Naive thymus-derived CD4-positive, alpha-beta T cell (primary cell): Measurements from ENCODE around the gene TRAF4. TPM values are rescaled to one million over a fixed set of nuclear protein-coding genes. Genes with fewer than 3 reads are reported as not detected.
"Not testable (repeated sequence)": the region's sequence is repeated elsewhere in the genome, so short reads cannot be mapped to it uniquely, and the experiment has no call there.

ENCODE experiments used
- ATAC-seq: fragments of 150-1000 bp; cut with Tn5 transposase; 2 replicates; pipeline ENCODE4 v1.10.0; 2021; ENCODE audit warnings: mild to moderate bottlenecking, moderate library complexity
- CTCF ChIA-PET: fragments of 350-600 bp; sonication (Branson Sonifier 250); formaldehyde crosslinking; loops from one replicate; lab custom pipeline; 2021; ENCODE audit warnings: antibody characterized with exemption; lab: Charles Lee
- POLR2A ChIA-PET: fragments of 350-600 bp; sonication (Branson Sonifier 250); formaldehyde crosslinking; loops from one replicate; lab custom pipeline; 2021; ENCODE audit warnings: antibody characterized with exemption, inconsistent platforms; lab: Charles Lee
- DNase-seq, 9 donors: peaks; one replicate each; pipeline versions ENCODE4 v3.0.0 to v3.0.0-alpha.2; 2020 to 2022; ENCODE audit warnings: mixed read lengths in 1 of 9
- H3K27ac ChIP-seq: one replicate; pipeline ENCODE4 v1.7.0; 2013; ENCODE audit warnings: mild to moderate bottlenecking, low read depth, low read length, moderate library complexity
- H3K27me3 ChIP-seq, 2 donors: one replicate each; pipeline ENCODE4 v1.7.0; 2013; ENCODE audit warnings: low read length in 2 of 2, mild to moderate bottlenecking in 2 of 2, moderate library complexity in 2 of 2; ENCODE audit not compliant: control insufficient read depth in 2 of 2, insufficient read depth in 2 of 2
- H3K36me3 ChIP-seq, 3 experiments: 1 replicate in 2 of 3; 2 replicates in 1 of 3; pipeline ENCODE4 v1.7.0; 2013; ENCODE audit warnings: low read length in 3 of 3, mild to moderate bottlenecking in 3 of 3, moderate library complexity in 1 of 3; ENCODE audit not compliant: insufficient read depth in 3 of 3, control insufficient read depth in 2 of 3
- H3K4me1 ChIP-seq, 2 donors: one replicate each; pipeline ENCODE4 v1.7.0; 2013; ENCODE audit warnings: low read length in 2 of 2, mild to moderate bottlenecking in 2 of 2, moderate library complexity in 1 of 2; ENCODE audit not compliant: control insufficient read depth in 2 of 2, insufficient read depth in 2 of 2
- H3K4me3 ChIP-seq: 2 replicates; pipeline ENCODE4 v1.7.0; 2013; ENCODE audit warnings: mild to moderate bottlenecking, low read length
- H3K9me3 ChIP-seq, 3 experiments: 1 replicate in 2 of 3; 2 replicates in 1 of 3; pipeline ENCODE4 v1.7.0; 2013; ENCODE audit warnings: low read length in 3 of 3; ENCODE audit not compliant: control insufficient read depth in 2 of 3
- H3K27ac Mint-ChIP-seq, 9 donors: one replicate each; pipeline ENCODE4 v1.8.0; 2020 to 2022; ENCODE audit warnings: mixed read lengths in 9 of 9, mild to moderate bottlenecking in 8 of 9, moderate library complexity in 5 of 9, inconsistent platforms in 2 of 9
- H3K27me3 Mint-ChIP-seq, 5 donors: one replicate each; pipeline ENCODE4 v1.8.0; 2021 to 2022; ENCODE audit warnings: mixed read lengths in 5 of 5, mild to moderate bottlenecking in 1 of 5
- H3K36me3 Mint-ChIP-seq, 5 donors: one replicate each; pipeline ENCODE4 v1.8.0; 2020 to 2022; ENCODE audit warnings: mixed read lengths in 5 of 5, mild to moderate bottlenecking in 3 of 5, inconsistent platforms in 1 of 5
- H3K4me1 Mint-ChIP-seq, 7 donors: one replicate each; pipeline ENCODE4 v1.8.0; 2020 to 2022; ENCODE audit warnings: mixed read lengths in 7 of 7, mild to moderate bottlenecking in 3 of 7, inconsistent platforms in 1 of 7
- H3K4me3 Mint-ChIP-seq, 10 donors: one replicate each; pipeline ENCODE4 v1.8.0; 2020 to 2022; ENCODE audit warnings: mild to moderate bottlenecking in 10 of 10, mixed read lengths in 10 of 10, moderate library complexity in 6 of 10, inconsistent platforms in 2 of 10
- H3K9me3 Mint-ChIP-seq, 11 donors: one replicate each; pipeline ENCODE4 v1.8.0; 2020 to 2022; ENCODE audit warnings: mixed read lengths in 11 of 11, mild to moderate bottlenecking in 4 of 11, inconsistent platforms in 1 of 11, moderate library complexity in 1 of 11
- intact Hi-C, 2 donors: fragments of 100-400 bp; cut with micrococcal nuclease; formaldehyde crosslinking; loops; one replicate each; pipeline ENCODE4 v1.15.1; 2023
- polyA plus RNA-seq, 2 donors: library from polyadenylated mRNA; unstranded; fragments of 300-500 nt; fragmentation: Illumina TruSeq; gene quantifications; one replicate each; pipeline ENCODE4 v1.2.3, GENCODE V29; 2021
- total RNA-seq, 6 experiments: library from RNA in 5 of 6; stranded (reverse) in 5 of 6; gene quantifications; 1 replicate in 5 of 6; 2 replicates in 1 of 6; pipeline ENCODE4 v1.2.3 and lab custom pipeline; 2021 to 2026

The TRAF4 gene
- total and polyA plus RNA-seq, 7 experiments from 2014 or later, result 1.3 to 228 (median 25.6) TPM

- Histone ChIP-seq H3K36me3 (peaks cover 0 to 8% (median 0%) of the 10 kb centered on the region in 3 experiments), H3K27ac (no peak overlapping the region), H3K9me3 (no peaks in the 10 kb centered on the region), H3K4me3 (no peak overlapping the region), H3K4me1 (peaks cover 0 to 5% of the 10 kb centered on the region in 2 donors), H3K27me3 (no peaks in the 10 kb centered on the region)
- CTCF ChIA-PET, result interaction anchor here (0.7 to 1.2 kb wide), 3 partner anchors 8 to 15 kb away, joined by 3 to 5 read pairs (median 3); no protein-coding TSS in a partner anchor
- H3K36me3 Mint-ChIP-seq, result peaks cover 0 to 11% (median 0%) of the 10 kb centered on the region in 5 donors
- no peak for DNase-seq
- intact Hi-C loops, result no loop called here
- POLR2A ChIA-PET, result interaction anchor here (1.2 to 1.4 kb wide), 2 partner anchors 14 to 15 kb away, joined by 3 read pairs; partner anchors contain the start of gene RPL23A
- no peak overlapping the region for H3K4me3 Mint-ChIP-seq
- peaks cover 5 to 19% (median 16%) of the 10 kb centered on the region in 7 donors for H3K4me1 Mint-ChIP-seq
- H3K27me3 Mint-ChIP-seq, result no peaks in the 10 kb centered on the region
- no peak overlapping the region for H3K27ac Mint-ChIP-seq
- peaks cover 0 to 3% (median 0%) of the 10 kb centered on the region in 11 donors for H3K9me3 Mint-ChIP-seq
- ATAC-seq, result no peak
These were observed 9.0 kb upstream of the TRAF4 start for GRCh38 chr17:28734712-28735241.

GRCh38 chr17:28735242-28735722 is 8.5 kb upstream of the TRAF4 start:
- Histone ChIP-seq H3K36me3 (peaks cover 0 to 8% (median 0%) of the 10 kb centered on the region in 3 experiments), H3K9me3 (no peaks in the 10 kb centered on the region), H3K27ac (no peak overlapping the region), H3K27me3 (no peaks in the 10 kb centered on the region), H3K4me3 (no peak overlapping the region), H3K4me1 (peaks cover 0 to 5% of the 10 kb centered on the region in 2 donors)
- H3K27ac Mint-ChIP-seq, result no peak overlapping the region
- H3K27me3 Mint-ChIP-seq, result no peaks in the 10 kb centered on the region
- DNase-seq (no peak), ATAC-seq (no peak)
- peaks cover 5 to 19% (median 14%) of the 10 kb centered on the region in 7 donors for H3K4me1 Mint-ChIP-seq
- POLR2A ChIA-PET, result interaction anchor here (0.9 to 1.4 kb wide), 3 partner anchors 14 to 16 kb away, joined by 3 read pairs; partner anchors contain the start of gene RPL23A
- no peak overlapping the region for H3K4me3 Mint-ChIP-seq
- intact Hi-C loops, result no loop called here
- peaks cover 0 to 4% (median 0%) of the 10 kb centered on the region in 11 donors for H3K9me3 Mint-ChIP-seq
- CTCF ChIA-PET, result interaction anchor here (1.0 to 1.2 kb wide), 2 partner anchors 8 to 15 kb away, joined by 3 to 5 read pairs; no protein-coding TSS in a partner anchor
- peaks cover 0 to 11% (median 0%) of the 10 kb centered on the region in 5 donors for H3K36me3 Mint-ChIP-seq

GRCh38 chr17:28735913-28736769 is 7.7 kb upstream of the TRAF4 start:
- H3K4me3 Mint-ChIP-seq, result not testable (repeated sequence)

GRCh38 chr17:28737316-28737715 is 6.5 kb upstream of the TRAF4 start:
- peaks cover 0 to 6% (median 0%) of the 10 kb centered on the region in 11 donors for H3K9me3 Mint-ChIP-seq
- H3K4me1 ChIP-seq, result peaks cover 0 to 5% of the 10 kb centered on the region in 2 donors
- POLR2A ChIA-PET, result no interaction called here
- no peaks in the 10 kb centered on the region for H3K27me3 ChIP-seq
- no peaks in the 10 kb centered on the region for H3K27me3 Mint-ChIP-seq
- H3K4me3 ChIP-seq, result no peak overlapping the region
- H3K9me3 ChIP-seq, result no peaks in the 10 kb centered on the region
- no peak for DNase-seq
- peaks cover 0 to 18% (median 0%) of the 10 kb centered on the region in 5 donors for H3K36me3 Mint-ChIP-seq
- no peak overlapping the region for H3K27ac Mint-ChIP-seq
- intact Hi-C loops, result no loop called here
- CTCF ChIA-PET, result no interaction called here
- H3K27ac ChIP-seq, result no peak overlapping the region
- H3K4me1 Mint-ChIP-seq, result peaks cover 5 to 26% (median 14%) of the 10 kb centered on the region in 7 donors
- ATAC-seq, result no peak
- H3K36me3 ChIP-seq, result peaks cover 0 to 8% (median 0%) of the 10 kb centered on the region in 3 experiments
- H3K4me3 Mint-ChIP-seq, result no peak overlapping the region

More at GRCh38 chr17:28735913-28736769, 7.7 kb upstream of the TRAF4 start:
- H3K27ac ChIP-seq, DNase-seq, H3K36me3 ChIP-seq, H3K27ac Mint-ChIP-seq, ATAC-seq, H3K4me3 ChIP-seq, H3K27me3 Mint-ChIP-seq, H3K9me3 Mint-ChIP-seq, intact Hi-C loops, H3K27me3 ChIP-seq, H3K9me3 ChIP-seq, H3K4me1 ChIP-seq: not testable (repeated sequence)
- Mint-ChIP-seq H3K4me1 (peaks cover 5 to 22% (median 14%) of the 10 kb centered on the region in 7 donors), H3K36me3 (peaks cover 0 to 18% (median 0%) of the 10 kb centered on the region in 5 donors)
- ChIA-PET POLR2A (interaction anchor here (0.9 to 1.4 kb wide), 3 partner anchors 14 to 17 kb away, joined by 3 read pairs; partner anchors contain the start of gene RPL23A), CTCF (interaction anchor here (1.0 to 1.2 kb wide), 2 partner anchors 9 to 14 kb away, joined by 3 to 5 read pairs; no protein-coding TSS in a partner anchor)

GRCh38 chr17:28737770-28738679 is 5.8 kb upstream of the TRAF4 start:
- Histone ChIP-seq H3K4me1 (peaks cover under 1 to 5% of the 10 kb centered on the region in 2 donors), H3K4me3 (no peak overlapping the region), H3K27ac (peak overlapping the region; percentile 54), H3K9me3 (no peaks in the 10 kb centered on the region), H3K27me3 (no peaks in the 10 kb centered on the region), H3K36me3 (peaks cover 0 to 8% (median 0%) of the 10 kb centered on the region in 3 experiments)
- Mint-ChIP-seq H3K36me3 (peaks cover 0 to 18% (median 0%) of the 10 kb centered on the region in 5 donors), H3K9me3 (peaks cover 0 to 6% (median 0%) of the 10 kb centered on the region in 11 donors), H3K4me3 (peak overlapping the region in 1 of 10 donors; percentile 59), H3K27ac (peak overlapping the region in 7 of 9 donors; percentile 41 to 89 (median 69)), H3K4me1 (peaks cover 5 to 27% (median 15%) of the 10 kb centered on the region in 7 donors), H3K27me3 (no peaks in the 10 kb centered on the region)
- DNase-seq (no peak), ATAC-seq (peak; percentile 30)
- ChIA-PET CTCF (interaction anchor here (0.6 to 1.7 kb wide), 2 partner anchors 9 to 10 kb away, joined by 3 to 5 read pairs; partner anchors contain the start of gene NEK8), POLR2A (interaction anchor here (1.3 to 16.9 kb wide), 2 partner anchors 10 to 13 kb away, joined by 5 to 269 read pairs; partner anchors contain the start of genes NEK8 and TLCD1)
- intact Hi-C loops, result no loop called here
